D721Med (cell line): Measurements from ENCODE around the gene NFATC3.
"Not testable (repeated sequence)": the region's sequence is repeated elsewhere in the genome, so short reads cannot be mapped to it uniquely, and the experiment has no call there.

ENCODE experiments used
- DNase-seq: peaks from one replicate; pipeline ENCODE4 v3.0.0; 2011; ENCODE audit warnings: low spot score; ENCODE audit not compliant: insufficient read length
- FAIRE-seq: peaks from 2 replicates; lab custom pipeline; 2011; peaks lifted over from hg19 to GRCh38; lab: Jason Lieb, UNC
- CTCF ChIP-seq: IDR thresholded peaks from 2 replicates; pipeline ENCODE4 v1.5.1; 2012; ENCODE audit warnings: mild to moderate bottlenecking, control low read depth; ENCODE audit not compliant: insufficient read depth; ENCODE audit errors: missing control alignments

The NFATC3 gene

GRCh38 chr16:68113059-68113761 lies 28.0 kb downstream of the NFATC3 start:
- DNase-seq (no peak), FAIRE-seq (no peak)
- no peak for TF ChIP-seq CTCF

- no peak for TF ChIP-seq CTCF
- no peak for FAIRE-seq
- no peak for DNase-seq
Observed at GRCh38 chr16:68113765-68114240, 28.6 kb downstream of the NFATC3 start.

GRCh38 chr16:68114939-68115338 lies 29.8 kb downstream of the NFATC3 start:
- not testable (repeated sequence) for DNase-seq, FAIRE-seq

- DNase-seq (no peak), FAIRE-seq (no peak)
- no peak for TF ChIP-seq CTCF
Observed at GRCh38 chr16:68115851-68116250, 30.7 kb downstream of the NFATC3 start.

- FAIRE-seq (no peak), DNase-seq (no peak)
- peak; percentile 17 for TF ChIP-seq CTCF
Observed at GRCh38 chr16:68116256-68116867, 31.2 kb downstream of the NFATC3 start.

GRCh38 chr16:68117884-68118283 lies 32.7 kb downstream of the NFATC3 start:
- TF ChIP-seq CTCF, result no peak
- FAIRE-seq, result no peak
- no peak for DNase-seq

GRCh38 chr16:68118954-68119353 lies 33.8 kb downstream of the NFATC3 start:
- FAIRE-seq, DNase-seq: not testable (repeated sequence)

- not testable (repeated sequence) for FAIRE-seq
Observed at GRCh38 chr16:68120496-68120895, 35.3 kb downstream of the NFATC3 start.

GRCh38 chr16:68126395-68126794 lies 41.2 kb downstream of the NFATC3 start:
- DNase-seq (no peak), FAIRE-seq (no peak)
- TF ChIP-seq CTCF, result no peak

More at GRCh38 chr16:68120496-68120895, 35.3 kb downstream of the NFATC3 start:
- not testable (repeated sequence) for DNase-seq
